ENCODE results near the gene PRCD.

The PRCD gene

GRCh38 chr17:76566613-76566943, 26.7 kb downstream of the PRCD start:
- H3K27ac ChIP-seq = peak overlapping the region; percentile 49
- DNase-seq (ENCODE audit: low read depth, low spot score) = no peak

DNA sequence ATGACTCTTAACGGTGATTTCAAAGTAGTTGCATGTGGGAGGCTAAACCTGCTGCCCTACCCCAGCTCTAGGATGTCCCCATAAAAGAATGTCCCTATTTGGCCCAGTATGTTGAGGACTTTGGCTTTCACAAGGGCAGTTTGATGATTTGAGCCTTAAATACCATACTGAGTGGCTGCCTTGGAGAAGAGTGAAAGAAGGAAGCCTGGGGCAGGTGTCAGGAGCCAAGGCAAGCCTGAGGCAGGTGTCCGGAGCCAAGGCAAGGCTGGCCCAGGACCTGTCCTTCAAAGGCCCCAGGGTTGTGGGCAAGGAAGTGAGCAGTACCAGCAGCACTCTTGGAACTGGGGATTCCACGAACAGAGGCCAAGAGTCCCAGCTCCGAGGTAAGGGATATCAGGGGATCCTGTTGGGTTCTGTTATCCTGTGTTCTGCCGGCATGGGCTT, 27.2 kb downstream of the PRCD start:
- H3K27ac ChIP-seq = peak overlapping the region; percentile 49
- no peak for DNase-seq (ENCODE audit: low read depth, low spot score)

DNA sequence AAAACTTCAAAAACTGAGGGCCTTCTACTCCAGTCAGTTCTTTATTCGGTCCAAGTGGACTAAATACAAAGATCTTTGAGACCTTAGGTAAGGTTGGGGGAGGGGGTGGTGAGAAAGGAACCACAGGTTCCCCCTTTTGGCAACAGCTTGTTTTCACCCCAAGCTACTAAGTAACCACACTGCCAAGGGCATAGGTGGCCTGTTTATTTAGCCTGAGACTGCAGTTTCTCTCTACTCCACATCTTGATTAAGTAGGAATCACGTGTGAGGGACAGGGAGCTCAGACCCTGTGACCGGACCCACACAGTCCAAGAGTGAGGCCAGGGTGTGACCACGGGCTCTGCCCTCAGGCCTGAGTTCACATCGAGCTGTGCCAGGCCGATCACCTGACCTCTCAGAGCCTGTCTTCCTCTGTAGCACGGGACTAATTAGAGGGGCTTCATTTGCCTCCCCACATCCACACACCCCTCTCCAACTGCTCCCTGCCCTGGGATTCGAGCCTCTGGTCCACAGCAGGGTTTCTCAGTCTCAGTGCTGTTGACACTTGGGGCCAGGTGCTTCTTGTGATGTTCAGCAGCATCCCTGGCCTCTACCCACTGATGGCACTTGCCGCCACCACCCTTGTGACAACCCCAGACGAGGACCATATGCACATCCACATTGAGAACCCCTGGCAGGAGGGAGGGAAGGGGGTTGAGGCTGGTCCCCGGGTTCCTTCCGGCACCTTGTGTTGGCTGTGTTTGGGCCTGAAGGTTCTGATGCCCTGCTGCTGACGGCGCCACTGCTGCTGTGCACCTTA, 28.0 kb downstream of the PRCD start:
- no peak for DNase-seq (ENCODE audit: low read depth, low spot score)
- H3K27ac ChIP-seq = peak overlapping the region; percentile 49

DNA sequence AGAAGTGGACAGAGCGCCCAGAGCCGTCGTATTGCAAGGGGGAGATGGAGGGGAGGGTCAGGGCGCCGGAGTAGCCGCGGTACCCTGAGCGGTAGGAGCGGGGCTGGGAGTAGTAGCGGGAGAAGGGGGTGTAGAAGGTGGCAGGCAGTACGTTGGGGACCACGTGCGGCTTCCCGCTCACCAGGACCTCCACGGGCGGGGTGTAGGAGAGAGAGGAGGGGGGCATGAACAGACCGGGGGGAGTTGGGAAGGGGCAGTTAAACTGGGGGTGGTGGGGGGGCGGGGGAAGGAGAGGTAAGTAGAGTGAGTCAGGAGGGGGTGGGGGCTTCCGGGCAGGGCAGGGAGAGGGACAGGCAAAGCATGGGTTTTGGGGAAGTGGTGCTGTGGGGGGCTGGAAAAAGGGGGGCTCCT, 29.0 kb downstream of the PRCD start:
- DNase-seq (ENCODE audit: low read depth, low spot score) = no peak

GRCh38 chr17:76569607-76570279, 29.9 kb downstream of the PRCD start:
- no peak overlapping the region for H3K27ac ChIP-seq
- DNase-seq (ENCODE audit: low read depth, low spot score) = no peak

More for the DNA sequence above, 29.0 kb downstream of the PRCD start:
- H3K27ac ChIP-seq = no peak overlapping the region

- no peak overlapping the region for H3K27ac ChIP-seq
- no peak for DNase-seq (ENCODE audit: low read depth, low spot score)
Measured at GRCh38 chr17:76570457-76570856, 30.6 kb downstream of the PRCD start.

DNA sequence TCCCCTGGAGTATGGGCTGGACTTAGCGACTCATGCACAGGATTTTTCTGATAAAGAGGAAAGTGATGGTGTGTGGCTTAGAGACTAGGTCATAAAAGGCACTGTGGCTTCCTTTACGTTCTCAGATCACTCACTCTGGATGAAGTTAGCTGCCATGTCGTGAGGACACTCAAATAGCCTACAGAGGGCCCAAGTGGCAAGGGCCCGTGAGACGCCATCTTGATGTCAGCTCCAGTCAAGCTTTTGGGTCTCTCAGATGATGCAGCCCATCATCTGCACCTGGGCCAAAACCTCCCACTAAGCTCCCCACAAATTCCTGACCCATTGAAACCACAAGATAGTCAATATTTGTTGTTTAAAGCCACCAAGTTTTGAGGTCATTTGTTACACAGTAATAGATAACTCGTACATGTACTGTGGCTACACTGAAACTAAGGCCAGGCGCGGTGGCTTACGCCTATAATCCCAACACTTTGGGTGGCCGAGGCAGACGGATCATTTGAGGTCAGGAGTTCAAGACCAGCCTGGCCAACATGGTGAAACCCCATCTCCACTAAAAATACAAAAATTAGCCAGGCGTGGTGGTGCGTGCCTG, 31.1 kb downstream of the PRCD start:
- DNase-seq (ENCODE audit: low read depth, low spot score) = no peak
- no peak overlapping the region for H3K27ac ChIP-seq

DNA sequence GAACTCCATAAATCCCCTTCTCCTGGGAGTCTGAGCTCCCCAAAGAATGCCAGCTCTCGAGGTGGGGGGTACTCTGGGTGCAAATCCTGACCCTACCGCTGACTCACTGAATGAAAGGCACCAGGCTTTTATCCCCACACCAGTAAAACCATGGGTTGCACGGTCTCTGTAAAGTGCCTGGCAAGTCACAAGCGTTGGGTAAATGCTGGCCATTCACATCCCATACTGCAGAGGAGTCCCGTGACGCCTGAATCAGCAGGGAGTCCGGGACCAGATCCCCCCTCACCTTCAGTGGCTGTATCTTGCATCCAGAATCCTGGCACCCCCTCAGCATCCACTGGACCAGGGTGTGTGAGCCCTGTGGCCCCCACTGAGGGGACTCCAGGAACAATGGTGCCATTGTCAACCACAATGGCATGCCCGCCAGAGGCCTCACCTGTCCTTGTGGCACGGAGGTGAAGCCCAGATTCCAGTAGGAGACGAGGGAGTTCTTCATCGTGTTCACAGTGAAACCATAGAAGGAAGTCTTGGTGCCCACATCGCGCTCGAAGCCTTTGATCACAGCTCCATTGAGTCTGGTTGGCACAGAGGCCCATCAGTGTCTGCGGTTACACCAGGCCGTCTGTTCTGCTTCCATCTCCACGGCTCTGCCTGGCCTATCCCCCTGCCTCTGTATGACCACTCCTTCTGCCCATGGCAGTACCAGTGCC, 32.5 kb downstream of the PRCD start:
- H3K27ac ChIP-seq = no peak overlapping the region
- no peak for DNase-seq (ENCODE audit: low read depth, low spot score)

- H3K27ac ChIP-seq = no peak overlapping the region
Measured at GRCh38 chr17:76573096-76573495, 33.3 kb downstream of the PRCD start.

GRCh38 chr17:76574166-76574565, 34.3 kb downstream of the PRCD start:
- H3K27ac ChIP-seq = no peak overlapping the region
- DNase-seq (ENCODE audit: low read depth, low spot score) = no peak

More at GRCh38 chr17:76573096-76573495, 33.3 kb downstream of the PRCD start:
- DNase-seq (ENCODE audit: low read depth, low spot score) = no peak

DNA sequence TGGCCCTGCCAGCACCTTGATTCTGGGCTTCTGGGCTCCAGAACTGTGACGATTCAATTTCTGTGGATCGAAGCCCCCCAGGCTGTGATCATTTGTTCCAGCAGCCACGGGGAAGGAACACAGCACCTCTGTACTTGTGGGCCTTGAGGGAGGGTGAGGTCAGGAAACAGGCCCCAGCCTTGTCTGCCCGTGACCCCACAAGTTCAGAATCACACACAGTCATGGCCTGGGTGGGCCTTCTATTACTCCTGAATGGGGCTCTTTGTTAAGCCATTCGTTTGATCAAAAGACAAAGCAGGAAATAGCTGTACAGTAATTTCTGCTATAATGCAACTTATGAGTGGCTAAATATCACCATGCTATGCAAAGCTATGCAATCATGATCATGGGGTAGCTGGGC, 35.7 kb downstream of the PRCD start:
- no peak for DNase-seq (ENCODE audit: low read depth, low spot score)

DNA sequence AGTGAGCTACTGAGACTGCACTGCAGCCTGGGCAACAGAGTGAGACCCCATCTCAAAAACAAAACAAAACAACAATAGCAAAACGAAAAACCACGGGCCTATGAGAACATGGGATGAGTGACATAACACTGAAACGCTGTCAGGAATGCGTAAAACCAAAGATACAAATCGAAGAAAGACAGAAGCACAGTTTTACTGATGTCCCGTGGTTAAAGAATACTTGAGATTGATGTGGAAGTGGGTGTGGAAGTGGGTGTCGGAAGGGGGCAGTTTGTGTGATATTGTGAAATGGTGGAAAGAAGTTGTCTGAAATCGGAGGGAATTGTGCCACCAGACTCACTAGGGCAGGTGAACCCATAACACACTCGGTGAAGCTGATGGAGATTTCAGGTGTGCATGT, 36.3 kb downstream of the PRCD start:
- no peak overlapping the region for H3K27ac ChIP-seq
- DNase-seq (ENCODE audit: low read depth, low spot score) = no peak

More for the DNA sequence above, 35.7 kb downstream of the PRCD start:
- no peak overlapping the region for H3K27ac ChIP-seq

DNA sequence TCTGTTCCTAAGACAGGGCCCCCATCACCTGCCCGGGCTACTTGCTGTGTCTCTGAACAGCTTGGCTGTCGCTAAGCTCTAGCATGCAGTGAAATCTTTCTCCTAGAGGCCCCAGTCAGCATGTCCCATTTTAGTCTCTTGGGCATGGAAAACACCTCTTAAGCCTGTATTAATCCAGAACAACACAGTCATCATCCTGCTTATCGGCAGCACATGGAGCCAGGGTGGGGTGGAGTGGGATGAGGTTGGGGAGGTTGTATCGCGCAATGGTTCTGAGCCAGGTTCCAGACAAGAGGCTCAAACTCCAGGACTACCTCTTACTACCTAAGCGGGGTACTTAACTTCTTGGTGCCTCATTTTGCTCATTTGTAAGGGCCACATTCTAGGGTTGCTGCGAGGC, 38.0 kb downstream of the PRCD start:
- peak overlapping the region; percentile 96 for H3K27ac ChIP-seq
- DNase-seq (ENCODE audit: low read depth, low spot score) = no peak

- peak overlapping the region; percentile 96 for H3K27ac ChIP-seq
Measured at GRCh38 chr17:76578376-76578775, 38.5 kb downstream of the PRCD start.

DNA sequence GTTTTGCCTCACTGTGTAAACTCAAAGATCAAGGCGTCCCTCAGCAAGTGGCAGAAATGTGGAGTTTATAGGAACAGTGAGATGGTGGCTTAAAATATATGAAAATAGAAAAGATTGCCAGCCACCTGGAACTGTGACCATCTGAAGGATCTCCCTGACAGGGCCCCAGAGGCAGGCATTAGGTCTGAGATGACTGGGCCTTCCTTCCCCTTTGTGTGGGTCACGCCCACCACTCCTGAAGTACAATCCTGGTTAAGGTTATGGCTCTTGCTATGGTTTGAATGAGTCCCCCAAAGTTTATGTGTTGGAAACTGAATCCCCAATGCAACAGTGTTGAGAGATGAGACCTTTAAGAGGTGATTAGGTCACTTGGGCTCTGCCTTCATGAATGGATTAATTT, 39.4 kb downstream of the PRCD start:
- peak overlapping the region; percentile 96 for H3K27ac ChIP-seq
- DNase-seq (ENCODE audit: low read depth, low spot score) = no peak

More at GRCh38 chr17:76578376-76578775, 38.5 kb downstream of the PRCD start:
- DNase-seq (ENCODE audit: low read depth, low spot score) = peak; percentile 86

DNA sequence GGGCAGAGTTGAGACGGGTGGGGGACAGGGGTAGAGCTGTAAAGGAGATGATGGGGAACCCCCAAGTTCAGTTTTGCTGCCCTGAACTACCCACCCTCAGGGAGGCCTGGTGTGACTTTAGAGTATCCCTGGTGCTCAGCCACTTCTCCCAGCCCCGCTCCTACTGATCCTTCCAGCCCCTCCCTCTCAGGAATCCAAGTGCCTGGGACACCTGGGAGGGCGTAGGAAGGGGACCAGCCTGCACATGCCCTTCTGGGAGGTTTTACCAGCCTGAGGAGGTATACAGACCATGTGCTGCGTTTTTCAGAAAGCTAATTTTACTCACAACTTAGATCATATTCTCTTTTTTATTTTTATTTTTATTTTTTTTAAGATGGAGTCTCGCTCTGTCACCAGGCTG, 41.7 kb downstream of the PRCD start:
- no peak for DNase-seq (ENCODE audit: low read depth, low spot score)
- peak overlapping the region; percentile 96 for H3K27ac ChIP-seq

- peak; percentile 58 for DNase-seq (ENCODE audit: low read depth, low spot score)
- peak overlapping the region; percentile 96 for H3K27ac ChIP-seq
Measured at GRCh38 chr17:76582660-76583059, 42.8 kb downstream of the PRCD start.

DNA sequence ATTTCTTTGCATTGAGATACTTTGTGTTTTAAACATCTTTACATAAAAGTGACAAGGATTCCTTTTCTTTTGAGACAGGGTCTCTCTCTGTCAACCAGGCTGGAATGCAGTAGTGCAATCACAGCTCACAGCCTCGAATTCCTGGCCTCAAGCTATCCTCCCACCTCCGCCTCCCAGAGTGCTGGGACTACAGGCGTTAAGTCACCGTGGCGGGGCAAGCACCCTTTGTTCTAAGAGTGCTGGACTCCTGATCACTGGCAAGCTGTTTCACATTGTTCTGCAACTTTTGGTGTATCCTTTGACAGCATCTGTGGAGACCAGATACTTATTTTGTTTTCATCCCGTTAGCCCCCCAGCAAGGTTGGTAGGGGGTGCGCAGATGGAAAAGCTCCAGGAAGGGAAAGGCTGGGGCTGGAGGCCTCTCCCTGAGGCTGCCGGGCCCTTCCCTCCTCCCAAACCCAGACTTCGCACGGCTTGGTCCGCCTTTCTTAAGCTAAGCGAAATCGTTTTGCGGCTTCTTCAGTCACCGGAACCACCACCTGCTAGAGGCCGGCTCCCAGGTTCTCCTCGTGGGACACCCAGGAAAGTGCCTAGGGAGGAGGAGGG, 44.7 kb downstream of the PRCD start:
- peak overlapping the region; percentile 96 for H3K27ac ChIP-seq
- no peak for DNase-seq (ENCODE audit: low read depth, low spot score)

DNA sequence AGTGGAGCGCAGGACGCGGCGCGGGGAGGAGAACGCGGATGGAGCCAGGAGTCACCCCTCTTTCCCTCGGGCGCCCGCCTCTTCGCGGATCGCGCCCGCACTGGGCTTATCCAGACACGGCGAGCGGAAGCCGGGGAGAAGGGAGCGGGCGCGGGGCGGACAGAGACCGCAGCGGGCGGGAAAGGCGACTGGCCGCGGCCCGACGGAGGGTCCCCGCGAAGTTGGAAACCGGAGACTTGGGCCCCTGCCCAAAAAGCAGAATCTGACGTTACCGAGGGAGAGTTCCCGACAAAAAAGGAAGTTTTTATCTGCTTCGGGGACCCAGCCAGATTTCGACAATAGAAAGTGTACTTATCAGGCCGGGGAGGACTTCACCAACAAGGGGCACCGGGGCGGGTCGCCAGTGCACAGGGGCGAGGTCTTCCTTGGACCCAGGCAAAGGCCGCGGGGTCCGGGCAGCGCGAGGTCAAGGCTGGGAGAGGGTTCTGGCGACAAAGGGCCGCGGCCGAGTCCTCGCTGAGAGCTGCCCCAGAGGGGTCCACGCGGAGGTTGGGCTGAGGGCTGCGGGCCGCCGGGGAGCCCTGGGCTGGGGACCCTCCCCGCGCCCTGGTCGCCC, 45.3 kb downstream of the PRCD start:
- peak overlapping the region; percentile 96 for H3K27ac ChIP-seq
- DNase-seq (ENCODE audit: low read depth, low spot score) = no peak
